Neural cell (in vitro differentiated cells): ENCODE results near the gene CABLES2. TPM values are rescaled to one million over a fixed set of nuclear protein-coding genes. Genes with fewer than 3 reads are reported as not detected.

Source experiments
- H2AFZ ChIP-seq: fragments of 200-600, 300-800 bp; sonication (generic), shearing (Covaris generic); 2 replicates; pipeline ENCODE4 v1.6.0; 2014; ENCODE audit warnings: low read depth, mild to moderate bottlenecking, antibody characterized with exemption, low read length, moderate library complexity
- H3F3A ChIP-seq: fragments of 200-600 bp; shearing (Covaris generic); 2 replicates; pipeline ENCODE4 v1.6.1; 2016; ENCODE audit warnings: mild to moderate bottlenecking, moderate library complexity, mixed read lengths, antibody characterized with exemption, low read length; ENCODE audit not compliant: insufficient read depth, poor library complexity, severe bottlenecking
- H3K27ac ChIP-seq: fragments of 200-600, 300-800 bp; sonication (generic), shearing (Covaris generic); 2 replicates; pipeline ENCODE4 v1.5.1; 2014; ENCODE audit warnings: mild to moderate bottlenecking, low read length, moderate library complexity
- H3K27me3 ChIP-seq: fragments of 300-800, 200-600 bp; sonication (generic), shearing (Covaris generic); 2 replicates; pipeline ENCODE4 v1.6.0; 2014; ENCODE audit warnings: mild to moderate bottlenecking, low read depth, low read length, moderate library complexity; ENCODE audit not compliant: insufficient read depth
- H3K36me3 ChIP-seq: fragments of 300-800, 200-600 bp; sonication (generic), shearing (Covaris generic); 2 replicates; pipeline ENCODE4 v1.5.1; 2014; ENCODE audit warnings: mild to moderate bottlenecking, antibody characterized with exemption, low read length, moderate library complexity; ENCODE audit not compliant: insufficient read depth
- H3K4me2 ChIP-seq: fragments of 300-800, 200-600 bp; sonication (generic), shearing (Covaris generic); 2 replicates; pipeline ENCODE4 v1.6.0; 2014; ENCODE audit warnings: mild to moderate bottlenecking, low read length
- H3K4me3 ChIP-seq: fragments of 300-800, 200-600 bp; sonication (generic), shearing (Covaris generic); 2 replicates; pipeline ENCODE4 v1.5.1; 2014; ENCODE audit warnings: mild to moderate bottlenecking, low read length, moderate library complexity
- H3K79me2 ChIP-seq: fragments of 200-600 bp; shearing (Covaris generic); replicated peaks from 2 replicates; pipeline ENCODE4 v1.6.0; 2014; ENCODE audit warnings: mild to moderate bottlenecking, low read length, moderate library complexity; ENCODE audit not compliant: insufficient read depth
- H3K9ac ChIP-seq: fragments of 300-800, 200-600 bp; sonication (generic), shearing (Covaris generic); 2 replicates; pipeline ENCODE4 v1.6.1; 2016; ENCODE audit warnings: mild to moderate bottlenecking, low read length, mixed read lengths
- H3K9me2 ChIP-seq: fragments of 200-600 bp; shearing (Covaris generic); 2 replicates; pipeline ENCODE4 v1.6.1; 2016; ENCODE audit warnings: mild to moderate bottlenecking, low read length, mixed read lengths; ENCODE audit not compliant: insufficient read depth
- H3K9me3 ChIP-seq: fragments of 200-600, 300-800 bp; sonication (generic), shearing (Covaris generic); 2 replicates; pipeline ENCODE4 v1.6.1; 2016; ENCODE audit warnings: mild to moderate bottlenecking, mixed run types, low read length, moderate library complexity, mixed read lengths
- H4K20me1 ChIP-seq: fragments of 200-600 bp; shearing (Covaris generic); 2 replicates; pipeline ENCODE4 v1.6.1; 2016; ENCODE audit warnings: mild to moderate bottlenecking, mixed run types; ENCODE audit not compliant: insufficient read depth
- CTCF ChIP-seq: fragments of 450-650 bp; IDR thresholded peaks from 2 replicates; pipeline ENCODE4 v1.5.1; 2014; ENCODE audit warnings: antibody characterized with exemption, mild to moderate bottlenecking, moderate library complexity; ENCODE audit not compliant: poor library complexity, severe bottlenecking
- EP300 ChIP-seq: fragments of 450-650 bp; conservative IDR thresholded peaks from 2 replicates; pipeline ENCODE4 v1.6.1; 2014; ENCODE audit warnings: antibody characterized with exemption, mild to moderate bottlenecking, moderate library complexity; ENCODE audit not compliant: poor library complexity, severe bottlenecking
- EZH2 ChIP-seq: fragments of 200-600, 300-800 bp; shearing (Covaris generic), sonication (generic); IDR thresholded peaks from 2 replicates; pipeline ENCODE4 v1.6.1; 2014; ENCODE audit warnings: antibody characterized with exemption, low read length, borderline replicate concordance, mild to moderate bottlenecking; ENCODE audit not compliant: insufficient read depth, poor library complexity, severe bottlenecking
- MXI1 ChIP-seq: fragments of 450-650 bp; conservative IDR thresholded peaks from 2 replicates; pipeline ENCODE4 v1.6.1; 2014; ENCODE audit warnings: antibody characterized with exemption, mild to moderate bottlenecking; ENCODE audit not compliant: poor library complexity, severe bottlenecking
- POLR2AphosphoS5 ChIP-seq: IDR thresholded peaks from 2 replicates; pipeline ENCODE4 v1.6.1; 2012
- REST ChIP-seq: IDR thresholded peaks from 2 replicates; pipeline ENCODE4 v1.6.1; 2012; ENCODE audit warnings: borderline replicate concordance
- SMC3 ChIP-seq: fragments of 450-650 bp; conservative IDR thresholded peaks from 2 replicates; pipeline ENCODE4 v1.6.1; 2014; ENCODE audit warnings: antibody characterized with exemption, mild to moderate bottlenecking, moderate library complexity; ENCODE audit not compliant: poor library complexity
- TAF1 ChIP-seq: IDR thresholded peaks from 2 replicates; pipeline ENCODE4 v1.6.1; 2012; ENCODE audit warnings: low read depth
- polyA plus RNA-seq: library from polyadenylated mRNA; depleted of rRNA; stranded (reverse); fragments of >200 nt; gene quantifications from 2 replicates; pipeline ENCODE4 v1.2.3, GENCODE V29; 2014

Gene CABLES2
- polyA plus RNA-seq, 1 donor from 2014 or later, result 8.3 TPM

- TF ChIP-seq SMC3 (no peak), EZH2 (no peak), EP300 (no peak)
Measured at GRCh38 chr20:62451970-62452369, 44.9 kb upstream of the CABLES2 start (continued).

- Histone ChIP-seq H3K9ac (no peak overlapping the region), H3K4me2 (no peak overlapping the region), H2AFZ (no peak overlapping the region), H3K4me3 (no peak overlapping the region), H3F3A (no peaks in the 10 kb centered on the region), H3K9me3 (no peaks in the 10 kb centered on the region), H4K20me1 (no peaks in the 10 kb centered on the region), H3K27ac (no peak overlapping the region), H3K79me2 (no peaks in the 10 kb centered on the region), H3K9me2 (no peaks in the 10 kb centered on the region), H3K27me3 (no peaks in the 10 kb centered on the region), H3K36me3 (no peaks in the 10 kb centered on the region)
- TF ChIP-seq TAF1, result no peak
Measured at GRCh38 chr20:62451156-62451767, 44.2 kb upstream of the CABLES2 start.

GRCh38 chr20:62449951-62450691, 43.0 kb upstream of the CABLES2 start:
- no peaks in the 10 kb centered on the region for H3K9me3 ChIP-seq
- no peaks in the 10 kb centered on the region for H3K36me3 ChIP-seq
- no peaks in the 10 kb centered on the region for H3K79me2 ChIP-seq
- no peaks in the 10 kb centered on the region for H3F3A ChIP-seq
- no peak overlapping the region for H3K4me3 ChIP-seq
- no peaks in the 10 kb centered on the region for H3K27me3 ChIP-seq
- no peaks in the 10 kb centered on the region for H4K20me1 ChIP-seq
- no peak overlapping the region for H2AFZ ChIP-seq
- H3K9me2 ChIP-seq, result no peaks in the 10 kb centered on the region
- H3K27ac ChIP-seq, result no peak overlapping the region
- TF ChIP-seq MXI1 (no peak), CTCF (no peak), POLR2AphosphoS5 (no peak), EP300 (no peak), SMC3 (no peak), TAF1 (no peak), EZH2 (no peak), REST (no peak)
- no peak overlapping the region for H3K9ac ChIP-seq
- H3K4me2 ChIP-seq, result no peak overlapping the region
